H1 (cell line): ENCODE data around the gene SV2B. TPM values are rescaled to one million over a fixed set of nuclear protein-coding genes. Genes with fewer than 3 reads are reported as not detected.
A peak's percentile ranks its signal among the peaks of the same experiment; 100 is the strongest.

ENCODE experiments used
- CTCF ChIA-PET: fragments of 300-600 bp; sonication (Branson Sonifier 250); formaldehyde crosslinking; loops from one replicate; lab custom pipeline; 2021; ENCODE audit not compliant: partially characterized antibody; lab: Charles Lee
- POLR2A ChIA-PET: fragments of 300-600 bp; sonication (Branson Sonifier 250); formaldehyde crosslinking; loops from one replicate; lab custom pipeline; 2021; ENCODE audit warnings: inconsistent platforms; ENCODE audit not compliant: partially characterized antibody; lab: Charles Lee
- DNase-seq, 2 experiments: peaks; one replicate each; pipeline versions ENCODE4 v3.0.0 to v3.0.0-alpha.2; 2010 to 2022; ENCODE audit warnings: low spot score in 2 of 2, low read depth in 1 of 2, mixed read lengths in 1 of 2
- FAIRE-seq: peaks from 2 replicates; lab custom pipeline; 2011; peaks lifted over from hg19 to GRCh38; lab: Jason Lieb, UNC
- H2AFZ ChIP-seq: 2 replicates; pipeline ENCODE4 v1.8.1; 2012; ENCODE audit warnings: low read length, inconsistent platforms
- H2AK5ac ChIP-seq: 2 replicates; pipeline ENCODE4 v1.6.1; 2013; ENCODE audit warnings: low read depth, low read length
- H2BK120ac ChIP-seq: replicated peaks from 2 replicates; pipeline ENCODE3; 2013; ENCODE audit warnings: low read depth, low read length, inconsistent platforms
- H2BK12ac ChIP-seq: 2 replicates; pipeline ENCODE4 v1.6.1; 2013; ENCODE audit warnings: low read depth, low read length
- H2BK15ac ChIP-seq: 2 replicates; pipeline ENCODE4 v1.6.1; 2013; ENCODE audit warnings: low read length
- H2BK20ac ChIP-seq: 2 replicates; pipeline ENCODE4 v1.6.1; 2013; ENCODE audit warnings: low read length
- H2BK5ac ChIP-seq: 2 replicates; pipeline ENCODE4 v1.6.1; 2013; ENCODE audit warnings: low read depth, low read length
- H3K14ac ChIP-seq: 2 replicates; pipeline ENCODE4 v1.6.1; 2013; ENCODE audit warnings: inconsistent platforms; ENCODE audit not compliant: insufficient read length
- H3K18ac ChIP-seq: 2 replicates; pipeline ENCODE4 v1.6.1; 2013; ENCODE audit warnings: low read length; ENCODE audit errors: extremely low read depth
- H3K23ac ChIP-seq: 2 replicates; pipeline ENCODE4 v1.6.1; 2013; ENCODE audit warnings: inconsistent platforms; ENCODE audit not compliant: insufficient read length
- H3K23me2 ChIP-seq: 2 replicates; pipeline ENCODE4 v1.6.1; 2013; ENCODE audit warnings: low read depth, low read length
- H3K27ac ChIP-seq: 2 replicates; pipeline ENCODE4 v1.6.1; 2011; ENCODE audit warnings: low read depth, low read length, inconsistent platforms
- H3K27me3 ChIP-seq, 4 experiments: replicated peaks in 1 of 4; 1 replicate in 1 of 4; 2 replicates in 3 of 4; pipeline versions ENCODE4 v1.6.1 to v1.8.1; 2011 to 2013; ENCODE audit warnings: low read length in 3 of 4, mild to moderate bottlenecking in 3 of 4, inconsistent platforms in 2 of 4, mixed read lengths in 2 of 4, moderate library complexity in 1 of 4; ENCODE audit not compliant: control insufficient read depth in 3 of 4, insufficient read depth in 3 of 4; ENCODE audit errors: extremely low read depth in 1 of 4
- H3K36me3 ChIP-seq, 4 experiments: 2 replicates each; pipeline versions ENCODE4 v1.6.1 to v1.8.1; 2011 to 2013; ENCODE audit warnings: mild to moderate bottlenecking in 4 of 4, low read length in 3 of 4, moderate library complexity in 2 of 4, control low read depth in 1 of 4, inconsistent platforms in 1 of 4; ENCODE audit not compliant: insufficient read depth in 4 of 4, control insufficient read depth in 2 of 4
- H3K4ac ChIP-seq: replicated peaks from 2 replicates; pipeline ENCODE3; 2013; ENCODE audit warnings: low read length, low read depth, mixed read lengths, inconsistent platforms; ENCODE audit not compliant: insufficient read length
- H3K4me1 ChIP-seq, 4 experiments: replicated peaks in 1 of 4; 1 replicate in 1 of 4; 2 replicates in 3 of 4; pipeline versions ENCODE4 v1.6.1 to v1.8.1; 2011 to 2013; ENCODE audit warnings: low read length in 3 of 4, inconsistent platforms in 2 of 4, mixed read lengths in 1 of 4; ENCODE audit not compliant: insufficient read depth in 4 of 4, control insufficient read depth in 3 of 4
- H3K4me2 ChIP-seq, 2 experiments: 2 replicates each; pipeline versions ENCODE4 v1.6.1 to v1.8.1; 2011 to 2013; ENCODE audit warnings: low read depth in 2 of 2, low read length in 2 of 2, control low read depth in 1 of 2, inconsistent platforms in 1 of 2, mild to moderate bottlenecking in 1 of 2; ENCODE audit not compliant: insufficient read depth in 1 of 2
- H3K4me3 ChIP-seq, 4 experiments: fragments of 200-600, 300-600 bp in 1 of 4; sonication (generic), shearing (Covaris generic), sonication (Bioruptor Twin) in 1 of 4; 2 replicates each; pipeline versions ENCODE4 v1.5.1 to v1.8.1; 2011 to 2016; ENCODE audit warnings: low read length in 4 of 4, low read depth in 3 of 4, control low read depth in 2 of 4, inconsistent platforms in 2 of 4, mild to moderate bottlenecking in 2 of 4, mixed read lengths in 1 of 4, moderate library complexity in 1 of 4; ENCODE audit not compliant: insufficient read depth in 2 of 4; ENCODE audit errors: extremely low read depth in 1 of 4
- H3K56ac ChIP-seq: replicated peaks from 2 replicates; pipeline ENCODE3; 2013; ENCODE audit warnings: low read depth, mild to moderate bottlenecking, mixed read lengths, low read length, inconsistent platforms; ENCODE audit not compliant: insufficient read length
- H3K79me1 ChIP-seq: 2 replicates; pipeline ENCODE4 v1.6.1; 2013; ENCODE audit warnings: low read depth, low read length, control low read depth
- H3K79me2 ChIP-seq, 2 experiments: 2 replicates each; pipeline versions ENCODE4 v1.6.1 to v1.8.1; 2012 to 2013; ENCODE audit warnings: low read length in 2 of 2, mild to moderate bottlenecking in 2 of 2, inconsistent platforms in 1 of 2; ENCODE audit not compliant: insufficient read depth in 2 of 2, control insufficient read depth in 1 of 2
- H3K9ac ChIP-seq, 4 experiments: replicated peaks in 1 of 4; 1 replicate in 1 of 4; 2 replicates in 3 of 4; pipeline versions ENCODE4 v1.6.1 to v1.8.1; 2011 to 2013; ENCODE audit warnings: low read depth in 3 of 4, low read length in 3 of 4, control low read depth in 2 of 4, mild to moderate bottlenecking in 2 of 4, moderate library complexity in 2 of 4, inconsistent platforms in 1 of 4; ENCODE audit errors: extremely low read depth in 1 of 4
- H3K9me3 ChIP-seq, 2 experiments: 2 replicates each; pipeline versions ENCODE4 v1.6.1 to v1.8.1; 2012 to 2013; ENCODE audit warnings: mild to moderate bottlenecking in 2 of 2, moderate library complexity in 2 of 2, control low read depth in 1 of 2, inconsistent platforms in 1 of 2, low read depth in 1 of 2, low read length in 1 of 2, mixed read lengths in 1 of 2; ENCODE audit not compliant: insufficient read depth in 2 of 2
- H4K20me1 ChIP-seq, 2 experiments: replicated peaks in 1 of 2; 2 replicates each; pipeline versions ENCODE3 to v1.8.1; 2011 to 2013; ENCODE audit warnings: inconsistent platforms in 2 of 2, low read length in 2 of 2, mild to moderate bottlenecking in 1 of 2; ENCODE audit not compliant: insufficient read depth in 2 of 2, control insufficient read depth in 1 of 2
- H4K5ac ChIP-seq: 2 replicates; pipeline ENCODE4 v1.6.1; 2013; ENCODE audit warnings: low read length, low read depth, mixed read lengths, inconsistent platforms; ENCODE audit not compliant: insufficient read length
- H4K8ac ChIP-seq: 2 replicates; pipeline ENCODE4 v1.8.0; 2013; ENCODE audit warnings: mild to moderate bottlenecking, moderate library complexity, low read length, inconsistent platforms; ENCODE audit not compliant: insufficient read depth; ENCODE audit errors: extremely low read depth
- H4K91ac ChIP-seq: replicated peaks from 2 replicates; pipeline ENCODE3; 2013; ENCODE audit warnings: low read length, mixed read lengths, inconsistent platforms; ENCODE audit not compliant: insufficient read length
- CEBPB ChIP-seq: IDR thresholded peaks from 2 replicates; pipeline ENCODE4 v1.6.1; 2012; ENCODE audit warnings: low read depth, low read length
- JUN ChIP-seq: IDR thresholded peaks from 2 replicates; pipeline ENCODE4 v1.6.1; 2011; ENCODE audit warnings: low read depth, mild to moderate bottlenecking, improper control_type of control experiment, low read length
- WGBS, 2 experiments: shearing (Covaris generic) in 1 of 2; methylation state at CpG; one replicate each; pipeline versions ENCODE4 v1.1.6 to v1.1.7; 2013 to 2015; ENCODE audit warnings: low lambda C conversion rate in 2 of 2, mixed read lengths in 2 of 2, inconsistent platforms in 1 of 2, low coverage in 1 of 2, missing lambda C conversion rate in 1 of 2; ENCODE audit not compliant: insufficient replicate concordance in 2 of 2, insufficient coverage in 1 of 2, insufficient read length in 1 of 2; ENCODE audit errors: extremely low coverage in 1 of 2, missing lambda C conversion rate in 1 of 2; 5-methylcytosine and 5-hydroxymethylcytosine counted together
- polyA plus RNA-seq, 7 experiments: library from polyadenylated mRNA; depleted of rRNA in 3 of 7; stranded (reverse) in 5 of 7; unstranded in 2 of 7; fragments of >200 nt in 5 of 7; fragments of 200-250 nt in 2 of 7; gene quantifications; 1 replicate in 5 of 7; 2 replicates in 1 of 7; 4 replicates in 1 of 7; pipeline versions ENCODE4 v1.2.1 to v1.2.3, GENCODE V29; 2011 to 2013; ENCODE audit warnings: missing spikeins in 2 of 7, mixed read lengths in 2 of 7
- total RNA-seq: library from RNA; stranded (reverse); fragmentation: NEBNext Ultra II Directional; extraction: Animal tissue kit (Norgen Biotek cat#: 25700); gene quantifications from 2 replicates; pipeline ENCODE4 v1.2.1, GENCODE V29; 2021

Gene SV2B
- total and polyA plus RNA-seq, 2 of the 8 experiments (the other 6 are each of a cell fraction or from before 2014, with no cell fraction given) = 0.09 to 0.20 TPM

- H3K18ac ChIP-seq = no peak overlapping the region
- WGBS, 2 experiments = 80% methylated on average over 11 of the region's 11 CpGs; no CpG with 5 or more reads in 1 of the 2 experiments
- H3K4ac ChIP-seq = no peak overlapping the region
- H4K20me1 ChIP-seq = no peaks in the 10 kb centered on the region
- H3K56ac ChIP-seq = no peak overlapping the region
- H3K9ac ChIP-seq = no peak overlapping the region
- H2BK20ac ChIP-seq = no peak overlapping the region
- H3K14ac ChIP-seq = no peak overlapping the region
- H3K23me2 ChIP-seq = no peaks in the 10 kb centered on the region
- H4K91ac ChIP-seq = no peak overlapping the region
- H4K5ac ChIP-seq = no peak overlapping the region
- H2BK5ac ChIP-seq = no peak overlapping the region
- H3K9me3 ChIP-seq = no peaks in the 10 kb centered on the region
- H3K4me1 ChIP-seq = peaks cover 0 to 4% (median 0%) of the 10 kb centered on the region in 4 experiments; a peak in 3 of 7 replicates
- ChIA-PET POLR2A (no interaction called here), CTCF (interaction anchor here (0.9 to 1.1 kb wide), 2 partner anchors 10 to 60 kb away, joined by 4 to 5 read pairs; partner anchors contain the start of gene SV2B)
- DNase-seq = no peak
- no peak overlapping the region for H2AFZ ChIP-seq
- H2BK12ac ChIP-seq = no peak overlapping the region
- H3K36me3 ChIP-seq = no peaks in the 10 kb centered on the region
- peak; percentile 55; the same call in 1 of the 2 replicates for TF ChIP-seq CEBPB
- TF ChIP-seq JUN = no peak
- no peak for FAIRE-seq
- no peak overlapping the region for H2BK15ac ChIP-seq
- H4K8ac ChIP-seq = no peak overlapping the region
- H3K79me1 ChIP-seq = no peaks in the 10 kb centered on the region
- no peak overlapping the region for H3K23ac ChIP-seq
- H2AK5ac ChIP-seq = no peak overlapping the region
- H3K4me3 ChIP-seq = no peak overlapping the region
- H3K4me2 ChIP-seq = no peak overlapping the region
- no peak overlapping the region for H3K27ac ChIP-seq
- no peak overlapping the region for H2BK120ac ChIP-seq
- no peaks in the 10 kb centered on the region for H3K79me2 ChIP-seq
- H3K27me3 ChIP-seq = peaks cover 0 to 2% (median 0%) of the 10 kb centered on the region in 4 experiments; a peak in 1 of 7 replicates
Observed at GRCh38 chr15:91110407-91110806, 10.3 kb downstream of the SV2B start.
